Activated CD4-positive, alpha-beta T cell treated with anti-CD3 and anti-CD28 coated beads, Interleukin-2, amount 10 ng/mL, durations not matched to agents 7 days and 5 days (primary cell): ENCODE measurements around the gene PET100. TPM values are rescaled to one million over a fixed set of nuclear protein-coding genes. Genes with fewer than 3 reads are reported as not detected.

ENCODE experiments used
- CTCF ChIA-PET: fragments of 350-600 bp; sonication (Branson Sonifier 250); formaldehyde crosslinking; loops from one replicate; lab custom pipeline; 2021; ENCODE audit warnings: antibody characterized with exemption; lab: Charles Lee
- POLR2A ChIA-PET: fragments of 350-600 bp; sonication (Branson Sonifier 250); formaldehyde crosslinking; loops from one replicate; lab custom pipeline; 2021; ENCODE audit warnings: antibody characterized with exemption; lab: Charles Lee
- DNase-seq: peaks from one replicate; pipeline ENCODE4 v3.0.0-alpha.2; 2020
- H3K27ac Mint-ChIP-seq: one replicate; pipeline ENCODE4 v1.8.0; 2021; ENCODE audit warnings: mild to moderate bottlenecking, moderate library complexity, mixed read lengths
- H3K27me3 Mint-ChIP-seq: one replicate; pipeline ENCODE4 v1.8.0; 2021; ENCODE audit warnings: mixed read lengths
- H3K36me3 Mint-ChIP-seq: one replicate; pipeline ENCODE4 v1.8.0; 2021; ENCODE audit warnings: low read depth, mixed read lengths
- H3K4me1 Mint-ChIP-seq: one replicate; pipeline ENCODE4 v1.8.0; 2021; ENCODE audit warnings: mixed read lengths
- H3K4me3 Mint-ChIP-seq: one replicate; pipeline ENCODE4 v1.8.0; 2021; ENCODE audit warnings: mild to moderate bottlenecking, moderate library complexity, mixed read lengths
- H3K9me3 Mint-ChIP-seq: one replicate; pipeline ENCODE4 v1.8.0; 2021; ENCODE audit warnings: mixed read lengths
- total RNA-seq, 2 experiments: library from RNA; stranded (reverse); gene quantifications; one replicate each; pipeline ENCODE4 v1.2.3, GENCODE V29; 2021

Gene PET100
- total RNA-seq, 2 experiments from 2014 or later = 108 to 169 TPM

- ChIA-PET POLR2A (interaction anchor here (1.0 kb wide), 1 partner anchor 234 kb away, joined by 3 read pairs; no protein-coding TSS in a partner anchor), CTCF (interaction anchor here (1.1 to 1.8 kb wide), 4 partner anchors 23 to 171 kb away, joined by 3 to 6 read pairs (median 4); no protein-coding TSS in a partner anchor)
- H3K27ac Mint-ChIP-seq = peak overlapping the region; percentile 99
- H3K36me3 Mint-ChIP-seq = peaks cover 10% of the 10 kb centered on the region
- peak overlapping the region; percentile 90 for H3K4me3 Mint-ChIP-seq
- no peak for DNase-seq
- no peaks in the 10 kb centered on the region for H3K27me3 Mint-ChIP-seq
- H3K9me3 Mint-ChIP-seq = no peaks in the 10 kb centered on the region
- peaks cover 34% of the 10 kb centered on the region for H3K4me1 Mint-ChIP-seq
Observed at GRCh38 chr19:7628589-7629311, 843 bp upstream of the PET100 start.

GRCh38 chr19:7631577-7631976, 2.0 kb downstream of the PET100 start:
- H3K9me3 Mint-ChIP-seq = no peaks in the 10 kb centered on the region
- POLR2A ChIA-PET = no interaction called here
- peak overlapping the region; percentile 64 for H3K27ac Mint-ChIP-seq
- DNase-seq = no peak
- peak overlapping the region; percentile 35 for H3K4me3 Mint-ChIP-seq
- H3K4me1 Mint-ChIP-seq = peaks cover 45% of the 10 kb centered on the region
- H3K36me3 Mint-ChIP-seq = peaks cover 10% of the 10 kb centered on the region
- no peaks in the 10 kb centered on the region for H3K27me3 Mint-ChIP-seq
- CTCF ChIA-PET = no interaction called here

- POLR2A ChIA-PET = no interaction called here
- DNase-seq = no peak
- CTCF ChIA-PET = interaction anchor here (0.9 to 1.2 kb wide), 3 partner anchors 18 to 24 kb away, joined by 3 to 5 read pairs (median 4); no protein-coding TSS in a partner anchor
- Mint-ChIP-seq H3K4me3 (no peak overlapping the region), H3K27me3 (no peaks in the 10 kb centered on the region), H3K9me3 (no peaks in the 10 kb centered on the region), H3K27ac (no peak overlapping the region), H3K4me1 (peaks cover 47% of the 10 kb centered on the region), H3K36me3 (peaks cover 5% of the 10 kb centered on the region)
Observed at GRCh38 chr19:7632340-7633203, 3.0 kb downstream of the PET100 start.

- peaks cover 43% of the 10 kb centered on the region for H3K4me1 Mint-ChIP-seq
- POLR2A ChIA-PET = no interaction called here
- H3K9me3 Mint-ChIP-seq = no peaks in the 10 kb centered on the region
- CTCF ChIA-PET = interaction anchor here (0.8 to 1.2 kb wide), 3 partner anchors 17 to 37 kb away, joined by 3 to 5 read pairs (median 4); no protein-coding TSS in a partner anchor
- DNase-seq = no peak
- no peaks in the 10 kb centered on the region for H3K27me3 Mint-ChIP-seq
- H3K4me3 Mint-ChIP-seq = no peak within 1 kb of the TSS
- no peak within 1 kb of the TSS for H3K27ac Mint-ChIP-seq
- peaks cover 5% of the 10 kb centered on the region for H3K36me3 Mint-ChIP-seq
Observed at GRCh38 chr19:7633698-7634097, 4.1 kb downstream of the PET100 start, which contains the start of gene PCP2. TSS of gene PCP2 (minus strand) at chr19:7633719. CDS start at chr19:7633457, 262 bp downstream.

- H3K9me3 Mint-ChIP-seq = peaks cover 7% of the 10 kb centered on the region
- no peak for DNase-seq
- ChIA-PET POLR2A (no interaction called here), CTCF (interaction anchor here (1.5 kb wide), 1 partner anchor 45 kb away, joined by 4 read pairs; the partner anchor contains the start of gene TRAPPC5)
- H3K4me3 Mint-ChIP-seq = peak overlapping the region; percentile 56
- H3K36me3 Mint-ChIP-seq = peaks cover 19% of the 10 kb centered on the region
- peaks cover 36% of the 10 kb centered on the region for H3K4me1 Mint-ChIP-seq
- H3K27me3 Mint-ChIP-seq = no peaks in the 10 kb centered on the region
- peak overlapping the region; percentile 94 for H3K27ac Mint-ChIP-seq
Observed at GRCh38 chr19:7635670-7636069, 6.1 kb downstream of the PET100 start.

- peaks cover 19% of the 10 kb centered on the region for H3K36me3 Mint-ChIP-seq
- no peaks in the 10 kb centered on the region for H3K27me3 Mint-ChIP-seq
- peak overlapping the region; percentile 82 for H3K4me3 Mint-ChIP-seq
- DNase-seq = no peak
- H3K9me3 Mint-ChIP-seq = peaks cover 7% of the 10 kb centered on the region
- CTCF ChIA-PET = no interaction called here
- peaks cover 30% of the 10 kb centered on the region for H3K4me1 Mint-ChIP-seq
- H3K27ac Mint-ChIP-seq = peak overlapping the region; percentile 94
- POLR2A ChIA-PET = no interaction called here
Observed at GRCh38 chr19:7636317-7636690, 6.7 kb downstream of the PET100 start.

- Mint-ChIP-seq H3K27me3 (no peaks in the 10 kb centered on the region), H3K27ac (peak within 1 kb of the TSS; percentile 94), H3K4me3 (peak within 1 kb of the TSS; percentile 82), H3K4me1 (peaks cover 30% of the 10 kb centered on the region), H3K36me3 (peaks cover 19% of the 10 kb centered on the region), H3K9me3 (peaks cover 7% of the 10 kb centered on the region)
- ChIA-PET POLR2A (no interaction called here), CTCF (interaction anchor here (0.9 to 1.7 kb wide), 3 partner anchors 12 to 24 kb away, joined by 3 to 4 read pairs (median 3); no protein-coding TSS in a partner anchor)
- DNase-seq = peak; percentile 91
Observed at GRCh38 chr19:7636691-7637373, 7.2 kb downstream of the PET100 start, which contains the start of gene STXBP2. TSS of gene STXBP2 (plus strand) at chr19:7637110. CDS start at chr19:7637150, 40 bp downstream.

- Mint-ChIP-seq H3K9me3 (peaks cover 7% of the 10 kb centered on the region), H3K4me3 (peak overlapping the region; percentile 82), H3K4me1 (peaks cover 30% of the 10 kb centered on the region), H3K36me3 (peaks cover 19% of the 10 kb centered on the region), H3K27ac (peak overlapping the region; percentile 94), H3K27me3 (no peaks in the 10 kb centered on the region)
- ChIA-PET CTCF (interaction anchor here (0.9 to 1.7 kb wide), 6 partner anchors 12 to 271 kb away, joined by 3 to 4 read pairs (median 3); no protein-coding TSS in a partner anchor), POLR2A (no interaction called here)
- no peak for DNase-seq
Observed at GRCh38 chr19:7637374-7638256, 8.0 kb downstream of the PET100 start.

- POLR2A ChIA-PET = no interaction called here
- peak overlapping the region; percentile 39 for H3K4me3 Mint-ChIP-seq
- H3K27me3 Mint-ChIP-seq = no peaks in the 10 kb centered on the region
- peak overlapping the region; percentile 5 for H3K27ac Mint-ChIP-seq
- peaks cover 7% of the 10 kb centered on the region for H3K9me3 Mint-ChIP-seq
- H3K36me3 Mint-ChIP-seq = peaks cover 30% of the 10 kb centered on the region
- CTCF ChIA-PET = interaction anchor here (0.6 to 1.7 kb wide), 5 partner anchors 13 to 1338 kb away, joined by 3 to 4 read pairs (median 3); partner anchors contain the start of gene TRAPPC5
- peaks cover 33% of the 10 kb centered on the region for H3K4me1 Mint-ChIP-seq
- no peak for DNase-seq
Observed at GRCh38 chr19:7638802-7639465, 9.3 kb downstream of the PET100 start.

- Mint-ChIP-seq H3K27ac (no peak overlapping the region), H3K27me3 (no peaks in the 10 kb centered on the region), H3K4me1 (peaks cover 31% of the 10 kb centered on the region), H3K36me3 (peaks cover 32% of the 10 kb centered on the region), H3K9me3 (peaks cover 7% of the 10 kb centered on the region), H3K4me3 (no peak overlapping the region)
- POLR2A ChIA-PET = no interaction called here
- no peak for DNase-seq
- CTCF ChIA-PET = no interaction called here
Observed at GRCh38 chr19:7639863-7640348, 10.3 kb downstream of the PET100 start.

GRCh38 chr19:7640803-7641202, 11.2 kb downstream of the PET100 start:
- DNase-seq = no peak
- H3K36me3 Mint-ChIP-seq = peaks cover 34% of the 10 kb centered on the region
- ChIA-PET POLR2A (no interaction called here), CTCF (interaction anchor here (1.4 kb wide), 1 partner anchor 11 kb away, joined by 5 read pairs; no protein-coding TSS in a partner anchor)
- H3K9me3 Mint-ChIP-seq = peaks cover 7% of the 10 kb centered on the region
- H3K4me1 Mint-ChIP-seq = peaks cover 30% of the 10 kb centered on the region
- H3K27ac Mint-ChIP-seq = no peak overlapping the region
- H3K27me3 Mint-ChIP-seq = no peaks in the 10 kb centered on the region
- H3K4me3 Mint-ChIP-seq = no peak overlapping the region
